Thoracic aorta (tissue), 2 donors: ENCODE measurements around the gene FSCN2. TPM values are rescaled to one million over a fixed set of nuclear protein-coding genes. Genes with fewer than 3 reads are reported as not detected.

Experiments used
- ATAC-seq: fragments of 150-250 bp; one replicate; pipeline ENCODE4 v1.8.0; 2017; ENCODE audit warnings: low read depth; ENCODE audit not compliant: insufficient number of reproducible peaks, low FRiP score
- DNase-seq: peaks from one replicate; pipeline ENCODE4 v3.0.0-alpha.2; 2020; ENCODE audit warnings: low spot score
- H3K27ac ChIP-seq, 2 donors: fragments of 200-600 bp; sonication (generic); 1 replicate in 1 of 2; 2 replicates in 1 of 2; pipeline ENCODE4 v1.5.1; 2016; ENCODE audit warnings: mild to moderate bottlenecking in 2 of 2, moderate library complexity in 2 of 2
- H3K27me3 ChIP-seq: fragments of 200-600 bp; sonication (generic); replicated peaks from 2 replicates; pipeline ENCODE4 v1.6.0; 2016; ENCODE audit warnings: mild to moderate bottlenecking; ENCODE audit not compliant: insufficient read depth
- H3K36me3 ChIP-seq: fragments of 200-600 bp; sonication (generic); one replicate; pipeline ENCODE4 v1.5.1; 2016
- H3K4me1 ChIP-seq, 2 donors: fragments of 200-600 bp; sonication (generic); 1 replicate in 1 of 2; 2 replicates in 1 of 2; pipeline versions ENCODE4 v1.5.1 to v1.6.0; 2016; ENCODE audit warnings: low read depth in 2 of 2, mild to moderate bottlenecking in 1 of 2; ENCODE audit not compliant: control insufficient read depth in 1 of 2
- H3K4me3 ChIP-seq: fragments of 200-600 bp; sonication (generic); 2 replicates; pipeline ENCODE4 v1.5.1; 2016; ENCODE audit warnings: mild to moderate bottlenecking
- H3K9me3 ChIP-seq: fragments of 200-600 bp; sonication (generic); 2 replicates; pipeline ENCODE4 v1.5.1; 2016
- CTCF ChIP-seq: fragments of 200-600 bp; sonication (generic); IDR thresholded peaks from one replicate; pipeline ENCODE4 v1.5.1; 2019; ENCODE audit warnings: antibody characterized with exemption
- total RNA-seq, 2 donors: library from RNA; depleted of rRNA; stranded (reverse); fragments of >200 nt; gene quantifications; one replicate each; pipeline versions ENCODE4 v1.1.0 to v1.2.3, GENCODE V29; 2016

FSCN2 gene
- total RNA-seq, 2 donors from 2014 or later, result 4.2 to 9.2 TPM

GRCh38 chr17:81579821-81580321, 51.7 kb downstream of the FSCN2 start:
- peaks cover 23 to 30% of the 10 kb centered on the region in 2 donors for H3K4me1 ChIP-seq
- ATAC-seq, result no peak
- H3K27me3 ChIP-seq, result no peaks in the 10 kb centered on the region
- no peak for DNase-seq
- TF ChIP-seq CTCF, result no peak
- H3K9me3 ChIP-seq, result no peaks in the 10 kb centered on the region
- no peak overlapping the region for H3K27ac ChIP-seq
- H3K4me3 ChIP-seq, result no peak overlapping the region
- peaks cover 15% of the 10 kb centered on the region for H3K36me3 ChIP-seq

DNA sequence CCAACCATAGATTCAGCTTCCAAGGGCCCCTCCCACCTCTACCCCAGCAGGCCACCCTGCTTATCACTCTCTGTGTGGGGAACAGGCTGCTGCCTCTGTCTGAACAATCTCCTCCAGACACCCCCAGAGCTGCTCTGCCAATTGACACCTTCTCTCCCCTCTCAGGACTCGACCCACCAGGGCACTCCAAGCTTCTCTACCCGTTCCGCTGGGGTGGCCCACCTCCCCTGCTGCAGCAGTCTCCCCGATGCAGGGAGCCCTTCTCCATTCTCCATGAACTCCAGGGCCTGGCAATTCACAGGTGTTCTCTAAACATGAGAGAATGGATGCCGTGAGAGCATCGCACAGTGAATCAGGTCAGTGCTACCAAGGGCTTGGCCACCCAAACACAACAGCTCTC, 52.3 kb downstream of the FSCN2 start:
- H3K9me3 ChIP-seq, result no peaks in the 10 kb centered on the region
- DNase-seq, result no peak
- peaks cover 19% of the 10 kb centered on the region for H3K36me3 ChIP-seq
- no peaks in the 10 kb centered on the region for H3K27me3 ChIP-seq
- no peak for TF ChIP-seq CTCF
- no peak overlapping the region for H3K4me3 ChIP-seq
- H3K4me1 ChIP-seq, result peaks cover 23 to 28% of the 10 kb centered on the region in 2 donors
- no peak for ATAC-seq
- H3K27ac ChIP-seq, result no peak overlapping the region

GRCh38 chr17:81581758-81582157, 53.6 kb downstream of the FSCN2 start:
- no peak for TF ChIP-seq CTCF
- Histone ChIP-seq H3K9me3 (no peaks in the 10 kb centered on the region), H3K4me1 (peaks cover 14 to 16% of the 10 kb centered on the region in 2 donors), H3K36me3 (peaks cover 32% of the 10 kb centered on the region), H3K27me3 (no peaks in the 10 kb centered on the region), H3K4me3 (no peak overlapping the region), H3K27ac (no peak overlapping the region)
- DNase-seq (no peak), ATAC-seq (no peak)

- Histone ChIP-seq H3K4me3 (no peak overlapping the region), H3K36me3 (peaks cover 34% of the 10 kb centered on the region)
Measured at GRCh38 chr17:81582341-81582740, 54.2 kb downstream of the FSCN2 start.

GRCh38 chr17:81582749-81583148, 54.6 kb downstream of the FSCN2 start:
- Histone ChIP-seq H3K4me1 (peaks cover 4 to 6% of the 10 kb centered on the region in 2 donors), H3K4me3 (no peak overlapping the region), H3K27me3 (no peaks in the 10 kb centered on the region), H3K9me3 (no peaks in the 10 kb centered on the region), H3K36me3 (peaks cover 36% of the 10 kb centered on the region), H3K27ac (no peak overlapping the region)
- DNase-seq (no peak), ATAC-seq (no peak)
- no peak for TF ChIP-seq CTCF

More at GRCh38 chr17:81582341-81582740, 54.2 kb downstream of the FSCN2 start:
- Histone ChIP-seq H3K27ac (no peak overlapping the region), H3K4me1 (peaks cover 8 to 10% of the 10 kb centered on the region in 2 donors), H3K9me3 (no peaks in the 10 kb centered on the region), H3K27me3 (no peaks in the 10 kb centered on the region)
- no peak for ATAC-seq
- TF ChIP-seq CTCF, result no peak
- DNase-seq, result no peak
